GM21717 (cell line): ENCODE data around the gene LTBP4.

Source experiments
- ATAC-seq: cut with Tn5 transposase; IDR thresholded peaks from one replicate; pipeline ENCODE4 v1.9.1; 2021; ENCODE audit warnings: mild to moderate bottlenecking, moderate library complexity; ENCODE audit not compliant: unreplicated experiment

LTBP4 gene

GRCh38 chr19:40609561-40610395 is 8.6 kb downstream of the LTBP4 start:
- ATAC-seq = peak; percentile 35

GRCh38 chr19:40610396-40611064 is 9.4 kb downstream of the LTBP4 start:
- ATAC-seq = no peak

- ATAC-seq = no peak
These were observed 9.9 kb downstream of the LTBP4 start for GRCh38 chr19:40611096-40611495.

- ATAC-seq = no peak
These were observed 10.9 kb downstream of the LTBP4 start for GRCh38 chr19:40611900-40612698.

- no peak for ATAC-seq
These were observed 11.9 kb downstream of the LTBP4 start for GRCh38 chr19:40612831-40613689.

GRCh38 chr19:40613690-40614621 is 12.8 kb downstream of the LTBP4 start:
- no peak for ATAC-seq

GRCh38 chr19:40614622-40615411 is 13.6 kb downstream of the LTBP4 start:
- no peak for ATAC-seq

GRCh38 chr19:40616178-40616577 is 15.0 kb downstream of the LTBP4 start:
- no peak for ATAC-seq

- no peak for ATAC-seq
These were observed 15.8 kb downstream of the LTBP4 start for GRCh38 chr19:40616941-40617340.

GRCh38 chr19:40617961-40618360 is 16.8 kb downstream of the LTBP4 start:
- no peak for ATAC-seq

- no peak for ATAC-seq
These were observed 18.4 kb downstream of the LTBP4 start for GRCh38 chr19:40619333-40620160.

- no peak for ATAC-seq
These were observed 19.0 kb downstream of the LTBP4 start for GRCh38 chr19:40620161-40620485.

GRCh38 chr19:40621283-40621682 is 20.1 kb downstream of the LTBP4 start:
- no peak for ATAC-seq

- ATAC-seq = no peak
These were observed 21.0 kb downstream of the LTBP4 start for GRCh38 chr19:40621966-40622772.

- ATAC-seq = no peak
These were observed 21.6 kb downstream of the LTBP4 start for GRCh38 chr19:40622773-40623075.

- ATAC-seq = no peak
These were observed 22.5 kb downstream of the LTBP4 start for GRCh38 chr19:40623403-40624251.
